HTR-8/SVneo (cell line): ENCODE results near the gene CCM2L.

Experiments
- DNase-seq: peaks from one replicate; pipeline ENCODE4 v3.0.0; 2011; ENCODE audit warnings: low spot score, mixed read lengths; ENCODE audit not compliant: insufficient read length
- FAIRE-seq: peaks from 2 replicates; lab custom pipeline; 2011; peaks lifted over from hg19 to GRCh38; lab: Jason Lieb, UNC

The CCM2L gene

DNA sequence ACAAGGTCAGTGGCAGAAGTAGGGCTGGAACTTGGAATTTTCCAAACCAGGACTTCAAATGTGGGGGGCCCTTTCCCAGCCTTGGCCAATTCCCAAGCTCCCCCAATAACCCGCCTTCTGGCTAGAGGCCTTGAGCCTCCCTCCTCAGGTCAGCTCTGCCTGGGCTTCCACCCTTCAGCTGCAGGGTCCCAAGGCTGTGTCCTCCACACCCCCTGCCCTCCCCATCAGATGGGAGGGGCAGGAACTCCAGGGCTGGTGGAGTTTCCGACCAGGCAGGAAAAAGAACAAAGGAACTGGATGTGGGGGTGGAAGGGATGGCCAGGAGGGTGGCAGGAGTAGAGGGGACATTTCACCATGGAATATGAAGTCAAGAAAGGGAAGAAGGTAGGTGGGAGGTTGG, at the start of gene CCM2L:
Gene CCM2L (plus strand): TSS at position 338 of the 400 bp plus-strand sequence. CDS start 17 bp downstream, at position 355.
- DNase-seq, result no peak
- FAIRE-seq, result no peak

DNA sequence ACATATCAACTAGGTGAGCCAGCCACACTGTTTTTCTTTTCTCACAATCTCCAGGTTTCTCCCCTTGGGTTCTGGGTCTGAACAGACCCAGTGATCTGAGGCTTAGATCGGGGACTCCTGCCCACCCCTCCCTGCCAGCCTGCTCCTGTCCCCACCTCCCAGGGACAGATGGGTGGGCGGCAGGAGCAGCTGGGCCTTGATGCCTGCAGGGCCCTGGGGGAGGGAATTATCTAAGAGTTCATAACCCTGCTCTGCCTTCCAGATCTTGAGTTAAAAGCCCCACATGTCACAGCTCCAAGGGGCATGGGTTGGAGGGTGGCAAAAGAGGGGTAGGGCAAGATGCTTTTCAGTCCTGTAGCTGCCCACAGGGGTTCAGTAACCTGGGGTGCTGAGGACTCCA, 47.5 kb upstream of the CCM2L start:
- no peak for FAIRE-seq
- no peak for DNase-seq

DNA sequence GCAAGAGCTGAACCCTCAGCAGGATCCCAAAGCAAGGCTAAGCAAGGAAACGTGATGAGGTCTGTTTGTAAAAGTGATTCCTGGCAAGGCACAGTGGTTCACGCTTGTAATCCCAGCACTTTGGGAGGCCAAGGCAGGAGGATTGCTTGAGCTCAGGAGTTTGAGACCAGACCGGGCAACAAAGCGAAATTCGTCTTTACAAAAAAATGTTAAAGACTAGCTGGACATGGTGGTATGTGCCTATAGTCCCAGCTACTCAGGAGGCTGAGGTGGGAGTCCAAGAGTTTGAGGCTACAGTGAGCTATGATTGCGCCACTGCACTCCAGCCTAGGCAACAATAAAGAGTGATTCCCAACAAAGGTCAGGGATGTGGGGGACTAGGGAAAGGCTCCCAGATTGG, 46.3 kb upstream of the CCM2L start:
- no peak for FAIRE-seq
- no peak for DNase-seq

DNA sequence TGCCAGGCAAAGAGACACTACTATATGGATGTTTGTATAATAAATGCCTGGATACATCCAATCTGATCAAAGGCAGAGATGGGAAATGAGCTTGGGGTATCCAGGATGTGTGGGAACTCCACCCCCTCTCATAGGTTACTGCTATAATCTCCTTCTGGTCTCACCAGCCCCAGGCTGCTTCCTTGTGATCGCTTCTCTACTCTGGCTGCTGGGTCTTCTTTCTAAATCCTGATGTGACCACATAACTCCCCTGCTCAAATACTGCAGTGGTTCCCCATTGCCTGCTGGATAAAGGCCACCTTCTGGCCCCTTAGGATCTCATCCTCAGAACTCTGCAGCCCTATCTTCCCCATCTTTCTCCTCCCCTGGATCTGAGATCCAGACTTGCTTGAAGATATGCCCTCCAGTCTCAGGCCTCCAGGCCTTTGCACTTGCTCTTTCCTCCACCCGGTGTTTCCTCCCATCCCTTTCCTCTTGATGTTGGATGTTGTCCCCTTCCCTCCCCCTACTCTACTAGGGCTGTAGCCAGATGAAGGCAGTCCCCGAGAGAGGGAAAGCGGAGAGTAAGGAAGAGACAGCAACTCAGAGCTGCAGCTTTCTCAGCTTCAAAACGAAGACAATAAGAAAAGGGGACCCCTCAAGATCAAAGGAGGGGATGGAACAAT, 43.1 kb upstream of the CCM2L start:
- FAIRE-seq (no peak), DNase-seq (no peak)

DNA sequence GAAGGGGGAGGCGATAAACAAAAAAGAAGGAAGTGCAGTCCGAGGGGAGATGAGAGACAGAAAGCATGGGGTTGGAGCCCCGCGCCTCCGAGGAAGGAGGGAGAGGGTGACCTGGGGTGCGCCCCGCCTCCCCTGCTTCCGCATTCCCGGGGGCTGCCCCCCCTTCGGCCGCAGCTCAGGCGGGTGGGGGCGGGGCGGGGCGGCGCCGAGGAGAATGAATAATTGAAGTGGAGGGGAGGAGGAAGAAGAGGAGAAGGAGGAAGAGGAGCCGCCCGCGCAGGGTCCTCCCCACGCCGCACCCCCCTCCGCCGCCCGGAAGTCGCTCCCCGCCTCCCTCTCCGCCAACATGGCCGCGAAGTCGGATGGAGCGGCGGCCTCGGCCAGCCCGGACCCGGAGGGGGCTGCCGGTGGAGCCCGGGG, 42.4 kb upstream of the CCM2L start, which contains the start of gene XKR7:
Gene XKR7 (plus strand): TSS at position 322 of the 420 bp plus-strand sequence. CDS start 25 bp downstream, at position 347.
- FAIRE-seq, result no peak
- no peak for DNase-seq

DNA sequence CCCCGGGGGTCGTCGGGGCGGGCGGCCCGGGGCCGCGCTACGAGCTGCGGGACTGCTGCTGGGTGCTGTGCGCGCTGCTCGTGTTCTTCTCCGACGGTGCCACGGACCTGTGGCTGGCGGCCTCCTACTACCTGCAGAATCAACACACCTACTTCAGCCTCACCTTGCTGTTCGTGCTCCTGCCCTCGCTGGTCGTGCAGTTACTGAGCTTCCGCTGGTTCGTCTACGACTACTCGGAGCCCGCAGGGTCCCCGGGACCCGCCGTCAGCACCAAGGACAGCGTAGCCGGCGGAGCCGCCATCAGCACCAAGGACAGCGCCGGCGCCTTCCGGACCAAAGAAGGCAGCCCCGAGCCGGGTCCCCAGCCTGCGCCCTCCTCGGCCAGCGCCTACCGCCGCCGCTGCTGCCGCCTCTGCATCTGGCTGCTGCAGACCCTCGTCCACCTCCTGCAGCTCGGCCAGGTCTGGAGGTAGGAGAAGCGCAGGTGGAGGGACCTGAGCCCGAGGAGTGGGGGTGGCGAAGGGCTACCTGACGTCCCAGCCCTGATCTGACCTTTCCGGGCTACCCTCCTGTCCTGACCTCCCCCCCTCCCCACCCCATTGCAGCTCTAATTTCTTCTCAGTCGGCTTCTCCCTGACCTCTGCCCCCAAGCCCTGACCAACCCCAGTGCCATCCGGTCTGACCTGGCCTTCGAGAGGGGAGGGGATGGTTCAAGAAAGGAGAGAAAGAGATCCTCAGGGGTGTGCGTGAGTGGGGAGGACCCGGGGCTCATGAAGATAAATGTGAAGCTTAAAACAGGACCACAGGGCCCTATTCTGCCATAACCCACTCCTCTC, 41.7 kb upstream of the CCM2L start:
- DNase-seq (peak; percentile 90), FAIRE-seq (peak; percentile 77)

DNA sequence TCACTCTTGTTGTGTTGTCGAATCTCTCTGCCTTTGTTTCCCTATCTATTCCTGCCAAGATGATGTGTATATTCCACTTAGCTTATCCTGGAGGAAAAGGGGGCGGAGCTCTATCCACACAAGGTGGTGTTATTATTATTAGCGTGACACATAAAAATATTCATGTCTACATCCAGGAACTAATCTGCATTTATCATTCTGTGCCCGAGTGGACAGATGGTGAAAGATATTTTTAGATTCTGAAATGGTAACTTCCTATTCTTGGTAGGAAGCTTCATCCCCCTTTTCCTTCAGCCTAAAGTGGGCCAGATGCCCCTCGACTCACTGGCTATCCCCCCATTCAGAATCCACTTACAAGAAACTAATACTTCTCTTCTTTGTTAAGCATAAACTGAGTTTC, 40.2 kb upstream of the CCM2L start:
- FAIRE-seq, result no peak

DNA sequence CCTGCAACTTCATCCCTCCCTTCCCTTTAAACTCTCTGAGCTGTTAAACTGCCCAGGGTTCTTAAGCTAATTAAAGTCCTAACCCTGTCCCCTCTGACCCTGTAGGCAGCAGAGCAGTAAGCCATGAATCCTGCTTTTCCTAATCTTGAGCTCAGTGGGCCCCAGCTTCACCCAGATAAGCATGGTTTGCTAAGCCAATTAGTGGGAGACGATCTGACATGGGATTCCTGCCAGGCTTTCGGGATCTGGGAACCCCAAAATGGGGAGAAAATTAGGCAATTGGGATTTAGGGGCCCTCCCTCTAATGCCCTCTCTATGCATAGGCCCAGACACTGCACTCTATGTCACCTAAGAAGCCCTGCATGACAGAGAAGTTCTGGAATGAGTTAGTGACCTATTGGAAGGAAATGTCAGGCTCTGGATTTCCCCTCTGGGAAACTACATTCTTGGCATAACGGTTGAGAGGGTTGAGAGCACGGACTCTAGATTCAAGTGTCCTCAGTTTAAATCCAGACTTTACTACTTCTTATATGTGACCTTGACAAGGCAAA, 37.7 kb upstream of the CCM2L start:
- DNase-seq (peak; percentile 68), FAIRE-seq (no peak)

More for the DNA sequence above, 40.2 kb upstream of the CCM2L start:
- no peak for DNase-seq

DNA sequence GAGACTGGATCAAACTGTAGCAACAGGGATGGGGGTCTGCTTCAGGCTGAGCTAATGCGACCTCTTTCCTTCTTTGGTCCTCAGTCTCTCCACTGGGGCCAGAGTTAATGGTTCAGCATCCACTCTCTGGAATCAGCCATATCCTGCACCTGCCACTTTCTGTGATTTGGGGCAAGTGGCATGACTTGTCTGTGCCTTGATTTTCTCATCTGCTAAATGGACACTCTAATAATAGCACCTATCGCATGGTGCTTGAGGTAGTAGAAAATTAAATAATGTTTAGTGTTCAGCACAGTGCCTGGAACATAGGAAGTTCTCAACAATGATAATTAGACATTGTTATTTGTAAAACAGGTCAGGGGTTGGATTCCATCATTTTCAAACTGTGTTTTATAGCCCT, 35.9 kb upstream of the CCM2L start:
- no peak for FAIRE-seq
- no peak for DNase-seq

DNA sequence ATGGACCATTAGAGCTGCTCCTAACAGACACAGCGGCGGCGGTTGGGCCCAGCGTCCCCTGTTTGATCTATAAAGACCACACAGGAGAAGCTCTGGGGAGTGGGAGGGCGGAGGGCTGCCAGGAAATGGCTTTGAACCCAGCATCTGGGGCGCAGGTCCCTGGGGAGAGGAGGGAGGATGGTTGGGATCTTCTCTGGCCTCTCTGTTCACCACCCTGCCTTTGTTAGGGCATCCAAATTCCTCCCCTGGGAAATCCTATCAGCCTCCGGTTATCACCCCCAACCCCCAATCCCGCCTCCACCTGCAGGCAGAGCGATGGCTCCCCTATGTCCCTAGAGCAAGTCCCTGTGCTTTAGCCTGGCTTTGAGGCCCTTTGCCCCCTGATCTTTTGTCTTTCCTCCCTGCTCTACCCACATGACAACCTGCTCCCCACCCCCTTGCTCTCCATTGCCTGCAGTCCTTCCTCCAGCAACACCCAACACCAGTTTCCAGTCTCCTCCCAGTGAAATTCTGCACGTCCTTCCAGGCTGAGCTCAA, 35.2 kb upstream of the CCM2L start:
- no peak for FAIRE-seq
- no peak for DNase-seq

DNA sequence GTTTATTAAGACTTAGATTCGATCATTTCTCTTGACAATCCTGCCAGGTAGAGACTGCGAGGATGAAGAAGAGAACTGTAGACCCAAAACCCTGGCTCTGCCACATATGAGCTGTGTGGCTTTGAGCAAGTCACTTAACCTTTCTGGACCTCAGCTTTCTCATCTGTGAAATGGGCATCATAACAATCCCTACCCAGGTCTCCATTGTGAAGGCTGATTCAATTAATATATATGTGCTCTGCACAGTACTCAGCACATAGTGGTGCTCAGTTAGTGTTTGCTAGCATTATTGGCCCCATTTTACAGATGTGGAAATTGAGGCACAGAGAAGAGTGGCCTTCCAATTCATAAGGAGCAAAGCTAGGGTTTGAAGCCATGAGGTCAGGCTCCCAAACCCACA, 34.4 kb upstream of the CCM2L start:
- no peak for FAIRE-seq
- DNase-seq, result no peak

DNA sequence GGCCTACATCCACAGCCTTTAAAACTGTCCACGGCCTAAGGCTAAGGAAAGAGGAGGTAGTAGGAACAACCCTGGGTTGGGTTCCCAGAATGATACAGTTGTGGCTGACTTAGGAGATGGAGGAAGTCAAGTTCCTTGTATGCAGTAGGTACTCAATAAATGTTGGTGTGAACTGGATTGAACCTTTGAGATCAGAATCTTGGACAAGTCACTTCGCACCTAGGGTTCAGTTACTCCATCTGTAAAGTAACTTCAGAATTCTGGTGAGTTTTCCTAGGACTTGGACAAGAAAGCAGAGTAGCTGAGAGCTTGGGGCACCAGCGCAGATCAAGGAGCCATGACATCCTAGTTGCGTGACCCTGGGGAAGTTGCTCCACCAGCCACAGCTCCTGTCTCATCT, 33.2 kb upstream of the CCM2L start:
- no peak for DNase-seq
- no peak for FAIRE-seq

DNA sequence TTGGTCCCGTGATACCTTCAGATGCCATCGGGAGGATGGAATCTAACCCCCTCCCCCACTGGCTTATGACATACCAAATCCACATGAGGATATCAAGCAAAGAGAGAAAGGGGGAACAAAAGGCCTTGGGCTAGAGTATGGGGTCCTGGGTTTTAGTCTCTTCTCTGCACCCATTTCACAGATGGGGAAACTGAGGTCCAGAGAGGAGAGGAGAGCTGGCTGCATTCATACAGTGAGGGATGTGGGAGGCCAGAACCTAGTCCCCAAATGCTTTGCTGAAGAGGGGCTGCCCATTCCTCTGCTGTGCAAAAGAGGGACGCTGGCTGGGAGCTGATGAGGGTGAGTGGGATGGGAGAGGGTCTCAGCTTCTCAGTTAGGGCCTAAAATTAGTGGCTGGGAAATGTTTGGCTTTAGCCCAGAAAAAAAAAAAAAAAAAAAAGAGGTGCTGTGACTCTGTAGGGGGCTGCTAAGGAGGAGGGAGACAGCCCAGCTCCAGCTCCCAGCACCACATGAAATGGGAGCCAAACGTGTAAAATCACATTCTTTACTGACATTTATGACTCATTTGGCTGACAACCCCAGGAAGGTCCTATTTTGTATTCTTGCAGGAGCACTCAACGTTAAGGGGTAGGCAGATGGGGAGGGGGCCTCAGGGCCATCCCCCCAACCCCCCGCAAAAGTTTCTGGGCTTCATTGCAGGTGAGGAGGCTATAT, 30.4 kb upstream of the CCM2L start:
- FAIRE-seq, result no peak
- DNase-seq, result peak; percentile 56

DNA sequence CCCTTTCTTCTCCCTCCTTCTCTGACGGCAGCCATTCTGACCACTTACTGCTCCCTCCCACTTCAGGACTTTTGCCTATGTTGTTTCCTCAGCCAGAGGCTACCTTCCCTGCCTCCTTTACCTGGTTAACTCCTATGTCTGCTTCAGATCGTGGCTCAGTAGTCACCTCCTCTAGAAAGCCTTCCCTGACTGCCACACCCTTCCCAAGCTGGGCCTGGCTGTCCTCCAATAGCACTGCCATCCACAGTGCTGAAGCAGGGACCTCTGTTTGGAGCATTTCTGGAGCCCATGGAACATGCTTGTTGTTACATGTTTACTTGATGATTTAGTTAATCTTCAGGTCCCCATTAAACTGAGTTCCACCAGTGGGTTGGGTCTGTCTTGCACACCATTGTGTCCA, 28.5 kb upstream of the CCM2L start:
- FAIRE-seq, result no peak
- DNase-seq, result no peak

DNA sequence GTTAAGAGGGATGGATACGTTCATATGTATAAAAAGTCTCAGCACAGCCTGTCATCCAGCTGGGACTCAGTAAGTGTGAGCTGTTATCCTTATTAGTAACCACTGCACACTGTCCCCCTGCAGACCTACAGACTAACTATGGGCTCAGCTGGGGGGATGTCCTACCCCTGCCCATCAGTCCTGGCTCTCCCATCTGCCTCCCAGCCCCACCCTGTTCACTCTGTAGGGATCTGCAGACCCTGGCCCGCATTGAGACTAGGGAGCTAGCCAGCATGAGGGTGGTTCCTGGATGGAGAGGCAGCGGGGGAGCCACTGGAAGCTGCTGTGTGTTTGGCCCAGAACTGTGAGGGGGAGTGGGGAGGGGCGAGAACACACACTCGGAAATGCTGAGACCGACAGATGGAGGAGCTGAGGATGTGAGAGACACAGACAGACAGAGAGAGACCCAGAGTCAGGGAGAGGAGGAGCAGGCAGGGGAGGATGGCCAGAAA, 25.2 kb upstream of the CCM2L start:
- FAIRE-seq (no peak), DNase-seq (no peak)

DNA sequence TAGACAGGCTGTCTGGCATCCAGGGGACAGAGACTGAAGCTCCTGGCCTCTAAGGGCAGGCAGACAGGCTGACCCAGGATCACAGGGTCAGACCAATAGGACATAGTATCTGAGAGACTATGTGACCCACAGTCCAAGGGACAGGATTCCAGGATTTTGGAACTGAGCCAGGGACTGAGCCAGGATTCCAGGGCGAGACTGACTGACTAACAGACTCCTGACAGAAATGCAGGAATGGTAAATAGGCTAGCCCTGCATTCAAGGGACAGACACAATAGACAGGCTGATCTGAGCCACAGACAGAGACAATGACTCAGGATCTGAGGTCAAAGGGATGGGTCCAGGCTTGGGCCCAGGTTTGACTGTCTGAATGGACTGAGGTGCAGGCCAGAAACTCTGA, 22.5 kb upstream of the CCM2L start:
- FAIRE-seq (no peak), DNase-seq (no peak)

DNA sequence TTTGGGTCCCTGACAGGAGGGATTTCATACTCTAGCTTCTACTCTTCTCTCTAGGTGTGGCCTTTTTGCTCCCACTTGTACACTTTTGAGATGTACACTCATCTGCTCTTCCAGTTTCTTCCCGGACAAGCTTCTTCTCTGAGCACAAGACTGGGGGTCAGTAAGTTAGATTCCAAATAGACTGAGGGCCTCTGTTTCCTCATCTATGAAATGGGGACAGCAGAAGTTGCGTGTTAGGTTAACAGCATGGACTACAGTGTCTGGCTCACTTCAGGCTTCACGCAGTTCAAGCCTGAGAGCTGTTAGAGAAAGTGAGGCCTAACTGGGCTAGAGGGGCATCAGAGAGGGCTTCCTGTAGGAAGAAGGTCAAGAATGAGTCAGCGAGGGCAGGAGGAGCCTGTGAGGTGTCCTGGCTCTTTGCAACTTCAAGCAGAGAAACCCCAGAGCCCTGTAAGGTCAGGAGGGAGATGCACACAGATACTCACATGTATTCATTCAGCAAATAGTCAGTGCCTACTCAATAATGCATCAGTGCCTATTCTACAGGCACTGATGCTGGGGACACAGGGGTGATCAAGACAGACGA, 21.7 kb upstream of the CCM2L start:
- no peak for DNase-seq
- no peak for FAIRE-seq

DNA sequence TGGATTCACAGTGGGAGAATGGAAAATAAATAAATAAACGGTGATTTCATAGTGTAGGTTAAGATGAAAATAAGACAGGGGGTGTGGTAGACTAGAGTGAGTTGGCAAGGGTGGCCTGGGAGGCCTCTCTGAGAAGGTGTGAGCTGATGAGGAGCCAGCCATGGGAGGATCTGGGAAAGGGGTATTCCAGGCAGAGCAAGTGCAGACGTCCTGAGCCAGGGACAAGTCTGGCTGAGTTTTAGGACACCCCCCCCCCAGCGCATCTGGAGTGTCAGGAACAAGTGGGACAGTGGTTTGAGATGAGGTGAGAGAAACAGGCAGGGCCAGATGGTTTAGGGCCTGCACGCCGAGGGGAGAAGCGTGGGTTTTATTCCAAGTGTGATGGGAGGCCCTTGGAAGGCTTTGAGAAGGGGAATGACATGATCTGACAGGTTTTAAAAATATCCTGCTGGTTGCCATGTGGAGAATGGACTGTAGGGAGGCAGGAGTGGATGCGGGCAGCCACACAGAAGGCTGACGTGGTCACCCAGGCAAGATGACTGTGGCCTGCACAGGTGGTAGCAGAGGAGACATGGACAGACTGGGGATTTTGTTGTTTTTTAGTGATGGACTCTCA, 21.1 kb upstream of the CCM2L start:
- no peak for FAIRE-seq

DNA sequence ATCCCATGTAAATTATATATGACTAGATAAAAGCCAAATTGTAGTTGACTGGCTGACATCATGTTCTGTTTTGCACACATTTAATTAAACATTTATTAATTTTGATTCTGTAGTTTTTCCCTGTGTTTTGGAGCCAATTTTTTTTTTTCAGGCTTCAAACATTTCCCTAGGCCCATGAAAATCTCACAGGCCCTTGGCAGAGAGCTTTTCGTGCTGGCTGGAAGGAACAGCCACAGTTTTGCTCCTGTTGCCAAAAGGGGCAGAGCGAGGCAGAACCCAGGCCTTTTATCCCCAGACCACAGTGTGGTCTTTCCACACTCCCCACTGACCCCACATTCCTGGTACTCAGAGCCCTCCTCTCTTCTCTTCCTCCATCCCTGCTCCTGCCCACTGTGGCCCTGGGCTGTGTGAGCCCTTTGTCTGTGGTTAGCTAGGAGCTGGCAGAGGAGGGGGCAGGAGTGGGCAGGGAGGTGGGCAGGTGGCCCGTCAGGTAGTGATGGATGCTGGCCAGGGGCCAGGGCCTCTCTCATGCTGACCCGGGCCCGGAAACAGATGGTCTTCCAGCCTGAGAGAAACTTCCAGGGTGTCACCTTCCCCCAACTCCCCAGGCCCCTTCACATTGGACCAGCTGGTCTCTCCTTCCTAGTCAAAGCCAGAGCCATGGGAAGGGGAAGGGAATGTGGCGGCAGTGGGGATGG, 19.4 kb upstream of the CCM2L start:
- no peak for FAIRE-seq
- DNase-seq, result no peak

More for the DNA sequence above, 21.1 kb upstream of the CCM2L start:
- no peak for DNase-seq
